DMS114 treated with DMSO at 0.1 percent for 48 hours (cell line): ENCODE measurements around the gene MAP1B.

ENCODE experiments used
- DNase-seq: peaks from one replicate; lab custom pipeline; 2025; ENCODE audit not compliant: unreplicated experiment; lab: John Stamatoyannopoulos, UW

Gene MAP1B

GRCh38 chr5:72245951-72246532 lies 138.8 kb downstream of the MAP1B start:
- DNase-seq: no peak

GRCh38 chr5:72246954-72247442 lies 139.7 kb downstream of the MAP1B start:
- DNase-seq: no peak

GRCh38 chr5:72248410-72248981 lies 141.2 kb downstream of the MAP1B start:
- no peak for DNase-seq

- no peak for DNase-seq
Observed at GRCh38 chr5:72251386-72251785, 144.1 kb downstream of the MAP1B start.

GRCh38 chr5:72252008-72252407 lies 144.7 kb downstream of the MAP1B start:
- no peak for DNase-seq

- DNase-seq: no peak
Observed at GRCh38 chr5:72252574-72253155, 145.4 kb downstream of the MAP1B start.

- no peak for DNase-seq
Observed at GRCh38 chr5:72255237-72255636, 148.0 kb downstream of the MAP1B start.

- DNase-seq: no peak
Observed at GRCh38 chr5:72255670-72256069, 148.4 kb downstream of the MAP1B start.

GRCh38 chr5:72256536-72256935 lies 149.3 kb downstream of the MAP1B start:
- no peak for DNase-seq
